T-helper 2 cell treated with Interferon-gamma antibody and Interleukin-4, amounts not matched to agents 5 μg/mL and 100 μg/mL, for 36 hours (primary cell): Measurements from ENCODE around the gene RENBP.

Experiments
- DNase-seq: peaks from one replicate; pipeline ENCODE4 v3.0.0; 2021; ENCODE audit warnings: low spot score
- H3K27ac Mint-ChIP-seq: one replicate; pipeline ENCODE4 v1.8.0; 2021; ENCODE audit warnings: mild to moderate bottlenecking, mixed read lengths
- H3K27me3 Mint-ChIP-seq: one replicate; pipeline ENCODE4 v1.8.0; 2021; ENCODE audit warnings: low read depth, mixed read lengths
- H3K36me3 Mint-ChIP-seq: one replicate; pipeline ENCODE4 v1.8.0; 2021; ENCODE audit warnings: low read depth, mixed read lengths
- H3K4me1 Mint-ChIP-seq: one replicate; pipeline ENCODE4 v1.8.0; 2021; ENCODE audit warnings: low read depth, mixed read lengths
- H3K4me3 Mint-ChIP-seq: one replicate; pipeline ENCODE4 v1.8.0; 2022; ENCODE audit warnings: mild to moderate bottlenecking, moderate library complexity, mixed read lengths
- H3K9me3 Mint-ChIP-seq: one replicate; pipeline ENCODE4 v1.8.0; 2021; ENCODE audit warnings: mixed read lengths

Gene RENBP

DNA sequence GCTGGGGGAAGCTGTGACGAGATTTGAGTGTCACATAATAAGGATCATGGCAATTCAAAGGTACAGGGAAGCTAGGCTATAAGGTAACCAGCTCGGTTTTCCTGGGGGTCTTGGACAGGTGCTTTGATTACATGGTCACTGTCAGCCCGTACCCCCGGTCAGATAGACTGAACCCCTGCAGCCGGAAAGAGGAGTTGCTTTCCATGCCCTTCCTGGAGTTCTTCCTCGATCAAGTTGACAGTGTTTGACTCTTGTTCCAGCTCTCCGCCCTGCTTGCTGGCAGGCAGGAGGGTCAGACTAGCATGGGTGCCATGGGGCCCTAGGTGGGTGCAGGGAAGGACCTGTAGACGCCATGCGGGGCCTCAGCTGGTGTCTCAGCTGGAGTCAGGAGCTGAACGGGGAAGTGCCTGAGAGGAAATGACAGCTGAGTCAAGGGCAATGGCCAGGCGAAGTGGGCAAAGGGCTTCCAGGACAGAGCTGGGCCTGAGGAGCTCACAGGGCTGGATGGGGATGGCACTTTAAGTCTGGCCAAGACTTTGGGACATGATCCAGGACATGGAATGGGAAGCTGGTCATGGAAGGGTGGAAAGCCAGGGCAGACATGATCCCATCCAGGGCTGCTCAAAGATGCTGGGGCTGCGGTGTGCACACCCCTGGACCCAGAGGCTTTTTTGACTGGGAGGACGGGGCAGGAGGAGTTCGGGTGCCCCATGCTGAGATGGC lies 29.7 kb upstream of the RENBP start:
- peak overlapping the region; percentile 86 for H3K4me3 Mint-ChIP-seq
- H3K27me3 Mint-ChIP-seq = no peaks in the 10 kb centered on the region
- H3K36me3 Mint-ChIP-seq = peaks cover 12% of the 10 kb centered on the region
- no peak for DNase-seq
- no peaks in the 10 kb centered on the region for H3K9me3 Mint-ChIP-seq
- H3K4me1 Mint-ChIP-seq = peaks cover 13% of the 10 kb centered on the region
- H3K27ac Mint-ChIP-seq = peak overlapping the region; percentile 96

DNA sequence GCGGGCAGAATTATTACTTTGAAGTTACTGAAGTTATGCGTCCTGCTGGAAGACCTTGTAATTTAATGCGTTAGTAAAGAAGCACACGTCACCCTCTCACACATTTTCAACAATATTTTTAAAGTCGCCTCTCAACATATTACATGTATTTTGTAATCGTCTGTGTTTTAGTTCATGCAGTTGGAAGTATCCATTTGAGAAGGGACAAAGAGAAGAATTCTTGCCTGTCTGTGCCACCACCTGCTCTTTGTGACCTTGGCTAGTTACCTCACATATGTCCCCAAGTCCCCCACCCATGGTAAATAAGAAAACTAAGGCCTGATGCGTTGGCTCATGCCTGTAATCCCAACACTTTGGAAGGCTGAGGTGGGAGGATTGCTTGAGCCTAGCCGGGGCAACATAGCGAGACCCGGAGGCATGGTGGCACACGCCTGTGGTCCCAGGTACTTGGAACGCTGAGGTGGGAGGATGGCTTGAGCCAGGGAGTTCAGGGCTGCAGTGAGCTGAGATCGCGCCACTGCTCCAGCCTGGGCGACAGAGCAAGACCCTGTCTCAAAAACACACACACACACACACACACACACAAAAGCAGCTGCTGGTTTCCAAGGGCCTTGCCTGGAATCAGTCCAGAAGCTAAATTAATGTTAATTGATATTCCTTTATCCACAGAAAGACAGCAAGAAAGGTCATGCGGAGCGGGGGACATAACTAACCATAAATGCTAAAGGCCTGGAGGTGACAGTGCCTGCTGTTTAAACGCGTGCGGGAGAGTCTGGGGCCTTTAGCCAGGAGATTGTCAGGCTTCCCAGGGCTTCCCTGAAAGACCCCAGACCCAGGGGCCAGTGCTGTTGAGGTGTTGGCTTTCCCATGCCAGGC lies 28.9 kb upstream of the RENBP start:
- peak overlapping the region; percentile 96 for H3K27ac Mint-ChIP-seq
- DNase-seq = no peak
- no peaks in the 10 kb centered on the region for H3K27me3 Mint-ChIP-seq
- peak overlapping the region; percentile 86 for H3K4me3 Mint-ChIP-seq
- H3K4me1 Mint-ChIP-seq = peaks cover 13% of the 10 kb centered on the region
- H3K9me3 Mint-ChIP-seq = no peaks in the 10 kb centered on the region
- H3K36me3 Mint-ChIP-seq = peaks cover 14% of the 10 kb centered on the region

DNA sequence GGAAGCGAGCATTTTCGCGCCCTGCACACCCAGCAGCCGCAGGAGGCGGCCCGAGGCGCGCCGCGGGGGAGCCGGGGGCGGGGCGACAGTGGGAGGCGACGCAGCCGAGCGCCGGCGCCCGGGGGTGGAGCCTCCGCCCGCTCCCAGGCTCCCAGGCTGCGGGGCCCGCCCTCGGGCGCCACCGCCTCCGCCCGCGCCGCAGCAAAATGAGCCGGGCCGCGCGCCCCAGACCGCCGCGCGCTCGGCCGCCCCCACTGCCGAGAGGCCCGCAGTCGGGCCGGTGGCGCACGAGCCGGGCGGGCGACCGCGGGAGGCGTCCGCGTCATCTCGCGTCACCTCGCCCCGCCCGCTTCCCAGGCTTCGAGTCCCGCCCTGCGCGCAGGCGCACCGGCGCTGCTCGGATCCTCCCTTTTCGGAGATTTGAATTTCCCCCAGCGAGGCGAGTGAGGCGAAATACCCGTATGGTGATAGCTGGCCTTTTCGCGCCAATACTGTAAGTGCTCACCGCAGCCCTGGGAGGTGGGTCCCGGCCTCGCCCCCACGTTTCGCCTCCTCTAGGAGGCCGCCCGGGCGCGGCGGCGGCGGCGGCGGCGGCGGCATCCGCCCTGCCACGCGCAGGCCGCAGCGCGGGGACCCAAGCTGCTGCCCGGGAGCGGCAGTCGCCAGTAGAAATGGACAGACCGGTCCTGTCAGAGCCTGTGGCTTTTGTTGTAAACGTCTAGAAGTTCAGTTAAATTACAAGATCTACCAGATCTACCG lies 28.1 kb upstream of the RENBP start, which contains the start of gene TMEM187:
TSS of gene TMEM187 (plus strand) at position 387 of the 759 bp plus-strand sequence. CDS start 9,309 bp downstream, outside the sequence.
- DNase-seq = peak; percentile 87
- Mint-ChIP-seq H3K4me1 (peaks cover 19% of the 10 kb centered on the region), H3K27ac (peak within 1 kb of the TSS; percentile 100), H3K4me3 (peak within 1 kb of the TSS; percentile 100), H3K27me3 (no peaks in the 10 kb centered on the region), H3K9me3 (no peaks in the 10 kb centered on the region), H3K36me3 (peaks cover 22% of the 10 kb centered on the region)

DNA sequence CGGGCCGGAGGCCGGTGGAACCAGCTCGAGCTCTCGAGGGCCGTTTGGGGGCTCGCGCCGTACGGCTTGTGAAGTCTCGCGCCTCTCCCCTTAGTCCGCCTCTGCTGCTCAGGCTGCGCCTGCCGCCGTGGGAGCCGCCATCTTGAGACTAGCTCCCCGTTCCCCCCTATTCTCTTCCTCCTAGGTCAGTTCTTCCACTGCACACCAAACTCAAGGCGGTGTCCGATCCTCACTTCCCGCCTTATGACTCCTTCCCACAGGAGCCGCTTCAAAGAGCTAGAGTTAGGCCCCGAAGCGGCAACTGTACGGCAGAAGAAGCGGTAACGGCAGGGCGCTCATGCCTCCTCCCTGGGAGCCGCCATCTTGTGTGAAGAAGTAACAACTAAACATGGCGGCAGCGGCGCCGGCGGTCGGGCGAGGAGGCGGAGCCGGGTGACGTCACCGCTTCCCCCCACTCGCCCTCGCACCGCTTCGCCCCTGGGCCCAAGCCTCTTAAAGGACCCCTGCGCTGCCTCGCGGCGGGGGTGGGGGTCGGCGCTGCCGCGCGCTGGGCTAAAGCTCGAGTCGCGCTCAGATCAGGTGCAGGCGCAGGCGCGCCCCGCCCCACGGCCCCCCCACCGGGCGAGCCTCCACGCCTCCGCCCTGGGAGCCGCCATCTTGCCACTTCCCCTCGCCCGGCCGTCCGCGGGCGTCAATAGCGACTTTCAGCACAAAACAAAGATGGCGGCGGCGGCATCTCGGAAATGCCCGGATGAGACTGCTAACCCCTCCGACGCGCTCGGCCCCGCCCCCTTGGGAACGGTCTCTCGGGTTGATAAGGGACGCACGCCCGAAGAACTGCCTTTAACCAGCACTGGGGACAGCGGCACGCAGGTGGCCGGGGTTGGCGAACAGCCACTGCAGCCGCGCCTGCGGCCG lies 27.3 kb upstream of the RENBP start, which contains the start of gene HCFC1:
TSS of gene HCFC1 (minus strand) at position 369 of the 918 bp plus-strand sequence. CDS start 978 bp downstream, outside the sequence.
- Mint-ChIP-seq H3K4me1 (peaks cover 23% of the 10 kb centered on the region), H3K27ac (peak within 1 kb of the TSS; percentile 100), H3K9me3 (no peaks in the 10 kb centered on the region), H3K4me3 (peak within 1 kb of the TSS; percentile 100), H3K27me3 (no peaks in the 10 kb centered on the region), H3K36me3 (peaks cover 26% of the 10 kb centered on the region)
- DNase-seq = peak; percentile 86

DNA sequence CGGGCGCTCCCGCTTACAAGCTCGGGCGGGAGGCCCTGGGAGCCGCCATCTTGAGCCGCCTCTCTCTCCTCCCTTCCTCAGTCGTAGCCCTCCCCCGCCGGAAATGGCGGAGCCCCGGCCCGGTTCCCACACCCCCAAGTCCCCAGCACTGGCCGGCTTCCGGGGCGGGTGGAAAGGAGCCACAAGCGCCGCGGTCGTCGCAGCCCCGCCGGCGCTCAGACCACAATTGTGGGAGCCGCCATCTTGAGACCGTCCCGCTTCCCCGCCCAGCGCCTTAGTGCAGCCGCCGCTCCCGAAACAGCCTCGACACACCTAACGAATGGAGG lies 26.6 kb upstream of the RENBP start:
- H3K4me1 Mint-ChIP-seq = peaks cover 26% of the 10 kb centered on the region
- DNase-seq = peak; percentile 87

DNA sequence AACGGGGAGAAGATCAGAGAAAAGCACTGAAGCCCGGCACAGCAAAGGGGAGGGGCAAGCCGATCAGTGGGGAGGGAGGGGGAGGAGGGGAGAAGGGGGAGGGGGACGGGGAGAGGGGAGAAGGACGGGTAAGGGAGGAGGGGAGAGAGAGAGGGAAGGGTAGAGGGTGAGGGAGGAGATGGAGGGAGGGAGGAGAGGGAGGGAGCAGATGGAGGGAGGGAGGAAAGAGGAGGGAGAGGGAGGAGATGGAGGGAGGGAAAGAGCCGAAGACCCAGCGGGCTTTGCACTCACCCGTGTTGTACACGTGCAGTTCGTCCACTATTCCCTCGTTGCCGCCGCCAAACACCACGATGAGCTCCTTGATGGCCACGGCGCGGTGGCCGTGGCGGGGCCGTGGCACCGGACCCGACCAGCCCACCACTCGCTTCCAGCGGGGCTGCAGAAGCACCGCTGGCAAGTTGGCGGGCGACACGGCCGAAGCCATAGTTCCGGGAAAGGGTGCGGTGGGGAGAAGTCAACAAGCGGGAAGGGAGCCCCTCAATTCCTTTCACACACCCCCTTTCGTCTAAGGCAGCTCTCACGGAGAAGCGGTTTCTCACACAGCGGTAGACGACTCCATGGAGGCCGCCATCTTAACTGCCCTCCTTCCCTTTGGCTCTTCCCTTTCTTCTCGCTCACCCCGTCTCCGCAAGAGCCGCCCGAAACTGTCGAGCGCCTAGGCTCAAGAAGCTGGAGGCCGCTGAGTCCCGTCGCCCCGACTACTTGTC lies 26.1 kb upstream of the RENBP start:
- H3K4me3 Mint-ChIP-seq = peak overlapping the region; percentile 100
- H3K27ac Mint-ChIP-seq = peak overlapping the region; percentile 100
- DNase-seq = no peak
- H3K27me3 Mint-ChIP-seq = no peaks in the 10 kb centered on the region
- H3K36me3 Mint-ChIP-seq = peaks cover 25% of the 10 kb centered on the region
- H3K4me1 Mint-ChIP-seq = peaks cover 25% of the 10 kb centered on the region
- H3K9me3 Mint-ChIP-seq = no peaks in the 10 kb centered on the region

More for the DNA sequence above, 26.6 kb upstream of the RENBP start:
- Mint-ChIP-seq H3K4me3 (peak overlapping the region; percentile 100), H3K36me3 (peaks cover 26% of the 10 kb centered on the region), H3K9me3 (no peaks in the 10 kb centered on the region), H3K27me3 (no peaks in the 10 kb centered on the region), H3K27ac (peak overlapping the region; percentile 100)

DNA sequence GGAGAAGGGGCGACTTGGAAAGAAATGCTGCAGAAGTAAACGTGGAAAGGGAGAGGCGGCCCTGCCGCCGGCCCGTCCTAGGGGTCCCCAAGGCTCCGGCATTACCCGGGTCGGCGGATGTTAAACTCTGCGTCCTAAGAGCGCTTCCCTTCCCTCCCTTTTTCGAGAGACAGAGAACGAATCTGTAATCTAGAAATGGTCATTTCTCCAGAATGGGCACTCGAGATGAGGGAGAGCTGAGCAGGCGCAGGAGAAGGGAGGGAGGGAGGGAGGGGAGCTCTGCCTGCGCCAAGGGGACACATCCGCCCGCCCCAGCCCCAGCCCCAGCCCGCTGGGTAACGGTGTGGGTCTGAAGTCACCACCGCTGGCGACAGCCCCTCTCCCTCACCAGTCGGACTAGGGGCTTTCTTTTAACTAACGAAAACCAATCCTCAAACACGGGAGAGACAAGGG lies 25.5 kb upstream of the RENBP start:
- H3K4me1 Mint-ChIP-seq = peaks cover 25% of the 10 kb centered on the region
- H3K9me3 Mint-ChIP-seq = no peaks in the 10 kb centered on the region
- peak overlapping the region; percentile 100 for H3K4me3 Mint-ChIP-seq
- no peaks in the 10 kb centered on the region for H3K27me3 Mint-ChIP-seq
- peaks cover 25% of the 10 kb centered on the region for H3K36me3 Mint-ChIP-seq
- no peak for DNase-seq
- H3K27ac Mint-ChIP-seq = peak overlapping the region; percentile 100

DNA sequence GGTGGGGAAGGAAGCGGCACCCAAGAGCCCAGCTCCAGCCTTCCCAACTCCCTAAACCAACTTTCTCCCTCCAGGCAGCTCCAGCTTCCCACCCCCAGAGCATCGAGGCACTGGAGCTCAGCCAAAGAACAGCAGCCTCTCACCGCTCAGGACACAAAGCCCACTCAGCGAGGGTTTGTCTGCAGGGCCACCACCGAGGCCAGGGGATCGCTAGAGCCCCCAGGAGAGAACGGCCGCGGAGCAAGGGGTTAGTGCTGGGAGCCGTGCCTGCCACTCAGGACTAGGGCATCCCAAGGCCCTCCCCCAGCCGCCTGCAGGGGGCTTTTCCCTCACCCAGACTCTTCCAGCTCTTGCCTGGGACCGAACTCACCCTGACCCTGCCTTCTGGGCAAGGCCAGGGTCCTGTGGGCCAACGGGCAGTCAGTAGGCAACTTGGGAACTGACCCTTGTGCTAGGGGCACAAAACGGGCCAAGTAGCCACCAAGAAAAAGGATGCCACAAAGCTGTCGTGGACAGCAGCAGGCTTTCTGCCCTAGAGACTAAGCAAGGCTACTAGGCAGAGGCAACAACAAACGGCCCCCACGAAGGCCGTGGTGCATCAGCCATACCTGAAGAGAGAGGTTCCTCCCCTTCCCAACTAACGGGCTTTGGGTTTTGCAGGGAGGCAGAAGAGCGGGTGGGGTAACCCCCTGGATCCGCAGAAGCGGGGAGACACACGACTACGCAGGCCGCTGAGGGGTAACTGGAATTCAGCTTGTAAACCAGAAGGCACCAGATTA lies 24.9 kb upstream of the RENBP start:
- DNase-seq = no peak
- peaks cover 25% of the 10 kb centered on the region for H3K36me3 Mint-ChIP-seq
- peak overlapping the region; percentile 100 for H3K27ac Mint-ChIP-seq
- H3K27me3 Mint-ChIP-seq = no peaks in the 10 kb centered on the region
- H3K9me3 Mint-ChIP-seq = no peaks in the 10 kb centered on the region
- H3K4me3 Mint-ChIP-seq = peak overlapping the region; percentile 100
- H3K4me1 Mint-ChIP-seq = peaks cover 20% of the 10 kb centered on the region

DNA sequence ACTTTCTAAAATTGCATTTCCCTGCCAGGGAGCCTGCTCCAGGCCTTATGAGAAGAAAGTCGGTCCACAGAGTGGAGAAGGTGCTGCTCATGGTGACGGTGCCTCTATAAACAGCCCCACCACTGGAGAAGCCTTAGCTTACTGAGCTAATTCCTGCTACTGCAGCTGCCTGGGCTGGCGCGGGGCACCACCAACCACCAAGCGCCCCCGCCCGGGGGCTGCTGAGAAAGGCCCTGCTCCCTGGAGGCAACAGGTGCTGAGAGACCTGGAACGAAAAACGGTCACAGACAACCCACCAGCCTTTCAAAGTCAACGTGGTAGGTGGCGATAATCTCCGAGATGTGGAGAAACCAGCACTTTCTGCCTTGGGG lies 24.3 kb upstream of the RENBP start:
- peak overlapping the region; percentile 100 for H3K4me3 Mint-ChIP-seq
- no peaks in the 10 kb centered on the region for H3K27me3 Mint-ChIP-seq
- peaks cover 25% of the 10 kb centered on the region for H3K36me3 Mint-ChIP-seq
- no peak for DNase-seq
- H3K4me1 Mint-ChIP-seq = peaks cover 17% of the 10 kb centered on the region
- peak overlapping the region; percentile 48 for H3K27ac Mint-ChIP-seq
- no peaks in the 10 kb centered on the region for H3K9me3 Mint-ChIP-seq

DNA sequence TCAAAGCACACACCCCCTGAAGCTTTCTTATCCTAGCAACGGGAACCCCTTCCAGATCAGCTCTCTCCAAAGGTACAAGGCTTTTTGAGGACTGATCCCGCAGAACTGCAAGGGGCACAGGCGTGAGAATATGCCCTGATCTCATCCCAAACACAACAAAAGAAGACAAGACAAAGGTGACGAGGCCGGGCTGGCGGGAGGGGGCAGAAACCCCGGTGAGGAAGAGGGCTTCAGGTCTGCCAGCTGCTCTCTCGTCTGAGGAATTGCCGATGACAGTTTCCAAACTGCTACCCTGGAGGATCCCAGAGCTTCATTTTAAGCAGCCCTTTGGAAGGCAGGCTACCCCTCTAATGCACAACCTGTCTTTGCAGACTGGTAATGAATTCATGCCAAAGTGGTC lies 23.8 kb upstream of the RENBP start:
- Mint-ChIP-seq H3K27ac (peak overlapping the region; percentile 90), H3K4me1 (peaks cover 17% of the 10 kb centered on the region), H3K4me3 (peak overlapping the region; percentile 100), H3K9me3 (no peaks in the 10 kb centered on the region), H3K36me3 (peaks cover 25% of the 10 kb centered on the region), H3K27me3 (no peaks in the 10 kb centered on the region)
- no peak for DNase-seq

DNA sequence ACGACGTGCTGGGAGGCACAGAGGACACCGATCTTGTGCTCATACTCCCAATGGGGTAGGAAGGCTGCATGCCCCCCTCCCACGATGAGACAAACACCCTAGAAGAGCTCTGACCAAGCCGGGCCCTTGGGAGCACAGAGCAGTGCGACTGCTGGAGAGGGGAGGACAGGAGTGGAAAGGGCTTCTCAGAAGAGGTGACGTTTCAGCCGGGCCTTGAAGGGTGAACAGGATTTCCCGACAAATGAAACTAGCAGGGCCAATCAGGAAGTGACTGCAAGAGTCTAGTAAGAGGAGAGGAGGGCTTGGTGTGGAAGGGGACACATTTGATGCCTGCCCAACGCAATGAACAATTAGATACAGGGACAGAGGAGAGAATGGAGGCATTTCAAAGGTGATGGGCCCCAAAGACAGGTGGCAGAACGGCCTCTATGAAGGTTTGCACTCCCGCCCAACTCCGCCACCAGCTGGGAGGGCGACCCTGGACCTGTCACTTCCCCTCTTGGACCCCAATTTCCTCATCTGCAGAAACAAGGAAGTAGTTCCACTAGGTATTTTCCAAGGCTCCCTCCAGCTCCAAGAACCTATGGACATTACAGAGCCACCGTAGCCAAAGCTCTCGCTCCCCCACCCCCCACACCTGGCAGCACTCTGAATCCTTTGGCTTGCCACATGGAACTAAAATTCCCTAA lies 23.2 kb upstream of the RENBP start:
- H3K27me3 Mint-ChIP-seq = no peaks in the 10 kb centered on the region
- H3K27ac Mint-ChIP-seq = peak overlapping the region; percentile 90
- H3K4me3 Mint-ChIP-seq = peak overlapping the region; percentile 100
- DNase-seq = no peak
- peaks cover 28% of the 10 kb centered on the region for H3K36me3 Mint-ChIP-seq
- H3K4me1 Mint-ChIP-seq = peaks cover 15% of the 10 kb centered on the region
- H3K9me3 Mint-ChIP-seq = no peaks in the 10 kb centered on the region
